SJSA1 (cell line): ENCODE results near the gene NAV3. TPM values are rescaled to one million over a fixed set of nuclear protein-coding genes. Genes with fewer than 3 reads are reported as not detected.

Source experiments
- DNase-seq, 2 experiments: peaks; one replicate each; pipeline ENCODE4 v3.0.0-alpha.2; 2015 to 2020; ENCODE audit warnings: low spot score in 2 of 2, low read depth in 1 of 2
- H3K27ac ChIP-seq: fragments of 250-450 bp; sonication (Bioruptor Pico); 2 replicates; pipeline ENCODE4 v1.5.1; 2020; ENCODE audit warnings: mild to moderate bottlenecking, moderate library complexity
- H3K27me3 ChIP-seq: fragments of 250-450 bp; sonication (Bioruptor Pico); replicated peaks from 2 replicates; pipeline ENCODE4 v1.5.1; 2020; ENCODE audit warnings: mild to moderate bottlenecking, moderate library complexity
- H3K36me3 ChIP-seq: fragments of 250-450 bp; sonication (Bioruptor Pico); 2 replicates; pipeline ENCODE4 v1.5.1; 2020; ENCODE audit warnings: mild to moderate bottlenecking
- H3K4me1 ChIP-seq: fragments of 250-450 bp; sonication (Bioruptor Pico); replicated peaks from 2 replicates; pipeline ENCODE4 v1.6.1; 2021; ENCODE audit warnings: mild to moderate bottlenecking
- H3K4me3 ChIP-seq: fragments of 250-450 bp; sonication (Bioruptor Pico); 2 replicates; pipeline ENCODE4 v1.5.1; 2020; ENCODE audit warnings: mild to moderate bottlenecking
- H3K9me3 ChIP-seq: fragments of 250-450 bp; sonication (Bioruptor Pico); replicated peaks from 2 replicates; pipeline ENCODE4 v1.5.1; 2020; ENCODE audit warnings: mild to moderate bottlenecking
- total RNA-seq: library from RNA; depleted of rRNA; stranded (reverse); fragments of >200 nt; shearing (Covaris generic); gene quantifications from 2 replicates; pipeline ENCODE4 v1.2.3, GENCODE V29; 2014

NAV3 gene
- total RNA-seq, 1 experiment from 2014 or later, result 58.0 TPM

DNA sequence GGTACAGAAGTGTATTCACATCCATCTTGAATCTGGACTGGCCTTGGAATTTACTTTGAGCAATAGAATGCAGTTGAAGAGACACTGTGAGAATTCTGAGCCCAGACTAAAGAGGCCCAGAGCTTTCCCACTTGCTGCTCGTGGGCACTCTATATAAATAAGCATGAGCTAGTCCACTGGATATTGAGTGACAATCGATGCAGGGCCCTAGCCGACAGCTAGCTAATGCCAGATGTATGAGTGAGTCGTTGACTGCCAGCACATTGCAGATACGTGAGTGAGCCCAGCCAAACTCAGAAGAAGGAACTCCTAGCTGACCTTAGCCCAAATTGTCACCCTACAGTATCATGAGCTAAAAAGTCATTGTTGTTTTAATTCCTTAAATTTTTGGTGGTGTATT is 24.9 kb downstream of the NAV3 start:
- Histone ChIP-seq H3K9me3 (no peaks in the 10 kb centered on the region), H3K36me3 (no peaks in the 10 kb centered on the region), H3K27ac (no peak overlapping the region), H3K4me3 (no peak overlapping the region), H3K4me1 (no peaks in the 10 kb centered on the region), H3K27me3 (no peaks in the 10 kb centered on the region)
- no peak for DNase-seq

- no peak for DNase-seq
- Histone ChIP-seq H3K9me3 (no peaks in the 10 kb centered on the region), H3K27ac (no peak overlapping the region), H3K27me3 (no peaks in the 10 kb centered on the region), H3K4me1 (no peaks in the 10 kb centered on the region), H3K4me3 (no peak overlapping the region), H3K36me3 (no peaks in the 10 kb centered on the region)
Observed at GRCh38 chr12:77861317-77861716, 30.6 kb downstream of the NAV3 start.

- no peaks in the 10 kb centered on the region for H3K4me1 ChIP-seq
- no peak overlapping the region for H3K27ac ChIP-seq
- no peaks in the 10 kb centered on the region for H3K27me3 ChIP-seq
- no peak overlapping the region for H3K4me3 ChIP-seq
- DNase-seq, result no peak
- H3K36me3 ChIP-seq, result no peaks in the 10 kb centered on the region
- no peaks in the 10 kb centered on the region for H3K9me3 ChIP-seq
Observed at GRCh38 chr12:77865178-77865577, 34.5 kb downstream of the NAV3 start.

DNA sequence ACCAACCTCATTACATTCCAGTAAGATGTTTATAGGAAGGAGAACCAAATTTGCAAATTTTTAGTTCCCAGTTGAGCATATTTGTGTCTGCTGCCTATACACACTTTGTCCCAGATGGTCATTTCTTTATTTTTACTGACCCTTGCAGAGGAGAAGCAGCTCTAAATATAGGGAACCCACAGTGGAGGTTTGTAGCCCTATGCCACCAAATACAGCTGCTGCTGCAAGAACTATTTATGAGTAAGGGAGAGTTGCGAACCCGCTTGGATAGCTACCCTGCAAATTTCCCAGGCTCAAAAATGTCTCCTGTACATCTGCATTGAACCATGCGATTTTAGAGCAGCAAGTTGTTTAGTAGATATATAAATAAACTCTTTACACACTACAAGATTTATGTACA is 48.2 kb downstream of the NAV3 start:
- Histone ChIP-seq H3K36me3 (no peaks in the 10 kb centered on the region), H3K4me3 (no peak overlapping the region), H3K9me3 (no peaks in the 10 kb centered on the region), H3K27me3 (no peaks in the 10 kb centered on the region; the same call in none of the 2 replicates), H3K27ac (no peak overlapping the region), H3K4me1 (no peaks in the 10 kb centered on the region)
- DNase-seq, result no peak

GRCh38 chr12:77882709-77883108 is 52.0 kb downstream of the NAV3 start:
- no peak overlapping the region for H3K27ac ChIP-seq

GRCh38 chr12:77888611-77889010 is 57.9 kb downstream of the NAV3 start:
- H3K36me3 ChIP-seq, result no peaks in the 10 kb centered on the region
- no peak overlapping the region for H3K4me3 ChIP-seq
- peaks cover 5% of the 10 kb centered on the region; the same call in 1 of the 2 replicates for H3K4me1 ChIP-seq
- peak in 1 of 2 experiments; percentile 17 for DNase-seq
- no peak overlapping the region for H3K27ac ChIP-seq
- no peaks in the 10 kb centered on the region for H3K9me3 ChIP-seq
- H3K27me3 ChIP-seq, result no peaks in the 10 kb centered on the region

More at GRCh38 chr12:77882709-77883108, 52.0 kb downstream of the NAV3 start:
- Histone ChIP-seq H3K4me1 (no peaks in the 10 kb centered on the region), H3K4me3 (no peak overlapping the region), H3K9me3 (no peaks in the 10 kb centered on the region), H3K36me3 (no peaks in the 10 kb centered on the region), H3K27me3 (no peaks in the 10 kb centered on the region; the same call in 1 of the 2 replicates)
- DNase-seq, result no peak

DNA sequence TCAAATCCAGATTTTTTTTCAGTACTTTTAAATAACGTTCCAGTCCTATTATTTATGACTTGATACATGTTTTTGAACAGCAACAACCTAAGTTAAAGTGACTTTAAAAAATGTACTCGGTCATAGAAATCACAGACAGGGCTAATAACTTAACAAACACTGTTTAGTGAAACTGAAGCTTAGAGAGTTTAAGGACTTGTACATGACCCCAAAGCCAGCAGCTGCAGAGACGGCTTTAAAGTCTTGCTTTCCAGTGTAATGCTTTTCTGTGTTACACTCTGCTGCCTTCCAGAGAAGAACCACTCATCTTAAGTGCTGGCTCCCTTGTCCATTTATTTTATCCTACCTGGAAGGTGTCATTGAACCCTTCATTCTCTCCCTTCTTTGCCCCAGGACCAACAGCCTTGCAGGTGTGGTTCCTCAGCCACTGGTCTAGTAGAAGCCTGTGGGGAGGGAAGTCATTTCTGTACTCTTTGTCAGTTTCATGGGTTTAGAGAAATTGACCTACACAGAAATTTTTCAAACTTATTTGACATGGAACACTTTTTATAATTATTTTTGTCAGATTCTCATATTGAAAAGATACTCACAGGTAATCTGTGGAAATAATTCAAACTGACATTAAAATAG is 60.9 kb downstream of the NAV3 start:
- no peak for DNase-seq
- H3K36me3 ChIP-seq, result no peaks in the 10 kb centered on the region
- no peak overlapping the region for H3K27ac ChIP-seq
- H3K9me3 ChIP-seq, result no peaks in the 10 kb centered on the region
- H3K4me1 ChIP-seq, result peaks cover 5% of the 10 kb centered on the region; the same call in 1 of the 2 replicates
- no peaks in the 10 kb centered on the region; the same call in 1 of the 2 replicates for H3K27me3 ChIP-seq
- no peak overlapping the region for H3K4me3 ChIP-seq

DNA sequence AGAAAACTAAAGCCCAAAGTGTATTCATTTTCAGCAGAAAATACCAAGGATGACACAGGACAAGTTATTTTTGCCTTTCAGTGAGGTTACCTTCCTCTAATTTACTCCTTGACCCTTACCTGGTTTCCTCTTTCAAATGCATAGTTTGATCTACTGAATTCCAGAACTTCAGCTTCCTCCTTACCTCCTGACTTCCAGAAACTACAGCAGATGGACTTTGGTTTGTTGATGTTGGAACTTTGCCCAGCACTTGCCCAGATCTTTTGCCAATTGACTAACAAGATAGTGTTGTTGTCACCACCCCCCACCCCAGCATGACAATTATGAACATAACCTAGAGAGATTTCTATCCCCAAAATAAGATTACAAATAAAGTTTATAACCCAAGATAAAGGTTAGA is 63.2 kb downstream of the NAV3 start:
- H3K4me1 ChIP-seq, result no peaks in the 10 kb centered on the region
- no peak overlapping the region for H3K27ac ChIP-seq
- H3K27me3 ChIP-seq, result no peaks in the 10 kb centered on the region; the same call in 1 of the 2 replicates
- H3K9me3 ChIP-seq, result no peaks in the 10 kb centered on the region
- no peak overlapping the region for H3K4me3 ChIP-seq
- no peaks in the 10 kb centered on the region for H3K36me3 ChIP-seq
- no peak for DNase-seq

DNA sequence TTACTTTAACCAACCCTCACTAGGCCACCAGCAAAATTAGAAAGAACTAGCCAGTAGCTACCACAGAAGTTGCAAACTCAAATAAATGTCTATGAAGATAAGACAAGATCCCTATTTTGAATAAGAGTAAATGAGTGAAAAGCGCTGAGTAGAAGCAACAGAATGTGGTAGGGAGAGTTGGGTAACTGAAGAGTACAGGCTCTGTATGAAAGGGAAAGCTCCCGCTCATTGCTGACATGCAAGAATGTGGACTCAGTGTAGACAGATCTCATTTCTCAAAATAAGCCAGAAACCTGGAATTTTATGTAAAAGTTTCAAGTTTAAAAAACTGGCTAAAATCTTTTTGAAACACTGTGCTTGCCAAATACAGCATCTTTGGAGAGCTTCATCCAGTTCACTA is 63.9 kb downstream of the NAV3 start:
- Histone ChIP-seq H3K9me3 (no peaks in the 10 kb centered on the region), H3K27me3 (no peaks in the 10 kb centered on the region; the same call in 1 of the 2 replicates), H3K27ac (no peak overlapping the region), H3K36me3 (no peaks in the 10 kb centered on the region), H3K4me1 (no peaks in the 10 kb centered on the region), H3K4me3 (no peak overlapping the region)
- no peak for DNase-seq

GRCh38 chr12:77895699-77896098 is 65.0 kb downstream of the NAV3 start:
- no peak overlapping the region for H3K4me3 ChIP-seq

DNA sequence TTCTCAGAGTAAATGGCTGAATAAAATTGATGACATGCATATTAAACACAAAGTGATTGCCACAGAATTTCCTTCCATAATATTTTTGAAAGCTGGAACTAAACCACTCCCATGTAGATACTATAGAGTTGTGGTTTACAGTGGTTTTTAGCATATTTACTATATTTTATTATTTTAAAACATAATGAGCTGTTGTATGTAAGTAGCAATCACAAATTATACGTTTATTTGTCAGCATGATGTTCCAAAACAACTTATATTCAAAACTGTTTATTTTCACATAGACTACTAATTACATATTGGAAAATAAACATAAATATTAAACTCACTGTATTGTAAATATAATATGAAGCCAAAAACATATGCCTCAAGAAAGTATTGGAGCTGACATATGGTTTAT is 77.2 kb downstream of the NAV3 start:
- no peak for DNase-seq
- Histone ChIP-seq H3K36me3 (no peaks in the 10 kb centered on the region), H3K27ac (no peak overlapping the region), H3K9me3 (no peaks in the 10 kb centered on the region), H3K4me1 (no peaks in the 10 kb centered on the region), H3K4me3 (no peak overlapping the region), H3K27me3 (peaks cover 7% of the 10 kb centered on the region; the same call in 1 of the 2 replicates)

More at GRCh38 chr12:77895699-77896098, 65.0 kb downstream of the NAV3 start:
- Histone ChIP-seq H3K9me3 (no peaks in the 10 kb centered on the region), H3K27me3 (no peaks in the 10 kb centered on the region; the same call in 1 of the 2 replicates), H3K4me1 (no peaks in the 10 kb centered on the region), H3K27ac (no peak overlapping the region), H3K36me3 (no peaks in the 10 kb centered on the region)
- DNase-seq, result no peak

DNA sequence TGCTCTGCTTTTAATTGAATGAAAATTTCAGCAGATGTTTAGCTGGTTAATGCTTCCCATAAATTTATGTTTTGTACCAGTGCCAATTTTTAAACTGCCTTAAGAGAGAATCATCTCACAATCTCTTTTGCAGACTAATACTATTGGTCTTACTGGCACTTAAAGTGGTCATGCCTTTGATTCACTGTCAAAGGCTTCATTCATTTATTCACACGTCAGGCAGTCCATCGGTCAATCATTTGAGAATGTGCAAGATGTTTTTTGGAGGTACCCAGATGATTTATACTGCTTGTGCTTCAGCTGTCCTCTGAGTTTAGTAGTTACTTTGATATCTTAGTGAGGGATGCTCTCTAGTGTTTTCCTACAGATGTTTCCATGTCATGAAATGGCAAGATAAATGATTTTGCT is 83.4 kb downstream of the NAV3 start:
- Histone ChIP-seq H3K27me3 (peaks cover 3% of the 10 kb centered on the region; the same call in 1 of the 2 replicates), H3K27ac (no peak overlapping the region), H3K4me3 (no peak overlapping the region), H3K36me3 (no peaks in the 10 kb centered on the region), H3K9me3 (no peaks in the 10 kb centered on the region), H3K4me1 (no peaks in the 10 kb centered on the region)
- no peak for DNase-seq

GRCh38 chr12:77915071-77915600 is 84.4 kb downstream of the NAV3 start:
- peaks cover 3% of the 10 kb centered on the region; the same call in 1 of the 2 replicates for H3K27me3 ChIP-seq
- no peak overlapping the region for H3K27ac ChIP-seq
- no peak overlapping the region for H3K4me3 ChIP-seq
- no peak for DNase-seq
- no peaks in the 10 kb centered on the region for H3K9me3 ChIP-seq
- no peaks in the 10 kb centered on the region for H3K36me3 ChIP-seq
- no peaks in the 10 kb centered on the region for H3K4me1 ChIP-seq

- peaks cover 3% of the 10 kb centered on the region; the same call in 1 of the 2 replicates for H3K27me3 ChIP-seq
- DNase-seq, result no peak
- H3K4me1 ChIP-seq, result no peaks in the 10 kb centered on the region
- no peak overlapping the region for H3K4me3 ChIP-seq
- H3K9me3 ChIP-seq, result no peaks in the 10 kb centered on the region
- H3K36me3 ChIP-seq, result no peaks in the 10 kb centered on the region
- no peak overlapping the region for H3K27ac ChIP-seq
Observed at GRCh38 chr12:77916276-77916675, 85.6 kb downstream of the NAV3 start.
